ENCODE measurements around the gene NFIX. TPM values are rescaled to one million over a fixed set of nuclear protein-coding genes. Genes with fewer than 3 reads are reported as not detected.

Gene NFIX
- total and polyA plus RNA-seq, 2 donors (not counting 3 experiments of a cell fraction or from before 2014, with no cell fraction given): 9.8 to 37.7 TPM

DNA sequence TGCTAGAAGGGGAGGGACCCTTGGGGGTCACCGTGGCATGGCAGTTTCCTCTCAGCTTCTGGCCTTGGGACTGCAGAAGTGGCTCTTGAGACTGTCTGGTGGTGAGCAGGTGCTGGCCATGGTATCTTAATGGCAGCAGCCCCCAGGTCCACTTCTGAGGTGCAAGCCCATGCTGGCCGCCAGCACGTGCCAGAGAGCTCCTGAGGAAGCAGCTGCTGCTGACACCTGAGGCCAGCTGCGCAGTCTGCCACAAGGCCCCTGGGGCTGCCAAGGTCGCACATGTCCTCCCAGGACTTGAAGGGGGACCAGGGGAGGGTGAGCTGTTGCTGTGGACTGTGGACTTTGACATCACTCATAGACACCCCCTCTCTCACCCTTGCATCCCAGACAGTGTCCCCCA, 48.0 kb downstream of the NFIX start:
- Histone ChIP-seq H4K20me1 (replicated peaks; ENCODE audit: control insufficient read depth, extremely low read depth, insufficient read depth, low read length) (no peaks in the 10 kb centered on the region), H3K4me2 (ENCODE audit: insufficient read depth, low read length) (no peak overlapping the region), H3K27me3 (ENCODE audit: control insufficient read depth in 2 of 2, insufficient read depth in 2 of 2, low read length in 2 of 2) (no peaks in the 10 kb centered on the region), H3K4me3 (replicated peaks in 1 of 3; ENCODE audit: insufficient read depth in 1 of 3, low read depth in 1 of 3, low read length in 3 of 3) (no peak overlapping the region), H3K9ac (replicated peaks; ENCODE audit: extremely low read depth, insufficient read depth, low read length) (no peak overlapping the region), H3K36me3 (ENCODE audit: control insufficient read depth in 2 of 2, extremely low read depth in 1 of 2, insufficient read depth in 2 of 2, low read length in 2 of 2) (peaks cover 0 to 3% of the 10 kb centered on the region in 2 experiments), H2AFZ (ENCODE audit: low read depth, low read length) (no peak overlapping the region), H3K9me1 (replicated peaks; ENCODE audit: control insufficient read depth, extremely low read depth, insufficient read depth, low read length) (no peaks in the 10 kb centered on the region), H3K9me3 (replicated peaks; ENCODE audit: control insufficient read depth, insufficient read depth, low read length) (no peaks in the 10 kb centered on the region), H3K4me1 (ENCODE audit: control insufficient read depth, extremely low read depth, insufficient read depth, low read length) (no peaks in the 10 kb centered on the region), H3K79me2 (ENCODE audit: control insufficient read depth, insufficient read depth, low read length) (no peaks in the 10 kb centered on the region), H3K27ac (ENCODE audit: insufficient read depth, low read depth, low read length) (no peak overlapping the region)
- TF ChIP-seq, protein P1, sequence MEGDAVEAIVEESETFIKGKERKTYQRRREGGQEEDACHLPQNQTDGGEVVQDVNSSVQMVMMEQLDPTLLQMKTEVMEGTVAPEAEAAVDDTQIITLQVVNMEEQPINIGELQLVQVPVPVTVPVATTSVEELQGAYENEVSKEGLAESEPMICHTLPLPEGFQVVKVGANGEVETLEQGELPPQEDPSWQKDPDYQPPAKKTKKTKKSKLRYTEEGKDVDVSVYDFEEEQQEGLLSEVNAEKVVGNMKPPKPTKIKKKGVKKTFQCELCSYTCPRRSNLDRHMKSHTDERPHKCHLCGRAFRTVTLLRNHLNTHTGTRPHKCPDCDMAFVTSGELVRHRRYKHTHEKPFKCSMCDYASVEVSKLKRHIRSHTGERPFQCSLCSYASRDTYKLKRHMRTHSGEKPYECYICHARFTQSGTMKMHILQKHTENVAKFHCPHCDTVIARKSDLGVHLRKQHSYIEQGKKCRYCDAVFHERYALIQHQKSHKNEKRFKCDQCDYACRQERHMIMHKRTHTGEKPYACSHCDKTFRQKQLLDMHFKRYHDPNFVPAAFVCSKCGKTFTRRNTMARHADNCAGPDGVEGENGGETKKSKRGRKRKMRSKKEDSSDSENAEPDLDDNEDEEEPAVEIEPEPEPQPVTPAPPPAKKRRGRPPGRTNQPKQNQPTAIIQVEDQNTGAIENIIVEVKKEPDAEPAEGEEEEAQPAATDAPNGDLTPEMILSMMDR (IDR thresholded peaks at IDR 0.05; ENCODE audit: extremely low read depth in 1 of 2, insufficient read depth in 1 of 2, low read depth in 1 of 2, low read length in 2 of 2): no peak
- TF ChIP-seq EZH2 (IDR thresholded peaks at IDR 0.05; ENCODE audit: borderline replicate concordance, low read depth, low read length, severe bottlenecking) (no peak), POLR2AphosphoS5 (IDR thresholded peaks at IDR 0.05; ENCODE audit: insufficient read depth, low read depth, low read length) (no peak)
- BruUV-seq (replicated peaks): no TSS peak
- DNase-seq (ENCODE audit: low read depth, low spot score) (no peak), FAIRE-seq (no peak)
- intact Hi-C loops (cut with micrococcal nuclease) (no loop called here), dilution Hi-C loops (cut with MboI; ENCODE audit: extremely low pct_ligation_motif_present, low sequenced_read_pairs) (no loop called here)
- ChIA-PET CTCF (interaction anchor here (1.0 to 6.8 kb wide), 5 partner anchors 10 to 51 kb away, joined by 3 to 53 read pairs (median 27); no protein-coding TSS in a partner anchor), POLR2A (no interaction called here)

- dilution Hi-C loops (cut with MboI; ENCODE audit: extremely low pct_ligation_motif_present, low sequenced_read_pairs) (no loop called here), intact Hi-C loops (cut with micrococcal nuclease) (no loop called here)
- DNase-seq (ENCODE audit: low read depth, low spot score): no peak
- Histone ChIP-seq H3K9me1 (replicated peaks; ENCODE audit: control insufficient read depth, extremely low read depth, insufficient read depth, low read length) (no peaks in the 10 kb centered on the region), H3K27ac (ENCODE audit: insufficient read depth, low read depth, low read length) (no peak overlapping the region), H3K27me3 (ENCODE audit: control insufficient read depth in 2 of 2, insufficient read depth in 2 of 2, low read length in 2 of 2) (no peaks in the 10 kb centered on the region), H3K4me1 (ENCODE audit: control insufficient read depth, extremely low read depth, insufficient read depth, low read length) (no peaks in the 10 kb centered on the region), H3K36me3 (ENCODE audit: control insufficient read depth in 2 of 2, extremely low read depth in 1 of 2, insufficient read depth in 2 of 2, low read length in 2 of 2) (peaks cover 0 to 3% of the 10 kb centered on the region in 2 experiments), H3K79me2 (ENCODE audit: control insufficient read depth, insufficient read depth, low read length) (no peaks in the 10 kb centered on the region), H3K9me3 (replicated peaks; ENCODE audit: control insufficient read depth, insufficient read depth, low read length) (no peaks in the 10 kb centered on the region), H3K9ac (replicated peaks; ENCODE audit: extremely low read depth, insufficient read depth, low read length) (no peak overlapping the region), H3K4me3 (replicated peaks in 1 of 3; ENCODE audit: insufficient read depth in 1 of 3, low read depth in 1 of 3, low read length in 3 of 3) (no peak overlapping the region), H2AFZ (ENCODE audit: low read depth, low read length) (no peak overlapping the region), H3K4me2 (ENCODE audit: insufficient read depth, low read length) (no peak overlapping the region), H4K20me1 (replicated peaks; ENCODE audit: control insufficient read depth, extremely low read depth, insufficient read depth, low read length) (no peaks in the 10 kb centered on the region)
- ChIA-PET CTCF (interaction anchor here (0.9 to 6.8 kb wide), 9 partner anchors 10 to 79 kb away, joined by 3 to 53 read pairs (median 9); no protein-coding TSS in a partner anchor), POLR2A (no interaction called here)
- FAIRE-seq: no peak
- no TSS peak for BruUV-seq (replicated peaks)
- TF ChIP-seq POLR2A (IDR thresholded peaks at IDR 0.05; ENCODE audit: low read depth, low read length) (no peak), GATA2 (IDR thresholded peaks at IDR 0.05; ENCODE audit: insufficient read depth, insufficient read length, low read depth, low read length) (no peak)
These were observed 49.1 kb downstream of the NFIX start for GRCh38 chr19:13044231-13044836.

Data from endothelial cell of umbilical vein (primary cell).